Measurements from ENCODE around the gene TTC39A. TPM values are rescaled to one million over a fixed set of nuclear protein-coding genes. Genes with fewer than 3 reads are reported as not detected.

TTC39A gene
- polyA plus RNA-seq, 3 donors from 2014 or later = not detected

DNA sequence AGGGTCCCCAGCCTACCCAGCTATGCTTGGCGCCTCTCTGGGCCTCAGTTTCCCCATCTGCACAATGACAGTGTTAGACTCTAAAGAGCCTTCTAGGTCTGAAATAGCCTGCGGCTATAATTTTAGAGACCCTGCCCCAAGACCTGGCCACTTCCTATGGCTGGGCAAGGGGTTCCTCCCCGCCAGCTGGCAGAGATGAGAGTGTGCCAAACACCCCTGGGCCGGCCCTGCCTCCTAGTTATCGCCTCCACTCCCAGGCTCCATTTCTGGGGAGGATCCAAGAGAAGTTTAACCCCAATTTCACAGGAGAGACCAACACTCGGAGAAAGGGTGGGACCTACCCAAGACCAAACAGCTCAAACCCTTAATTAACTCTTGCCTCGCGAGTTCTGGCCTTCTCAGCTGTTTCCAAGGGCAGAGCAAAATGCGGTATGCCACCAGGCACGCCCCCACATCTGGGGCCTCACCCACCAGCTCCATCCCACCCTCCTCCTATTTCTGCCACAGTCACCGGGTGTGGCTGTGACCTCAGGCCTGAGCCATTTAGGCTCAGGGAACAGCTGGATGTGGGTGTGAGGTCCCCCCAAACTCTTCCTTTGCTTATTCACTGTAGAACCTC is 35.7 kb downstream of the TTC39A start:
- Mint-ChIP-seq H3K4me1 (peaks cover 23 to 28% of the 10 kb centered on the region in 2 donors), H3K9me3 (no peaks in the 10 kb centered on the region), H3K27ac (peak overlapping the region in 1 of 6 donors; percentile 37), H3K4me3 (no peak overlapping the region), H3K36me3 (no peaks in the 10 kb centered on the region), H3K27me3 (ENCODE audit: low read depth in 3 of 3) (peaks cover 0 to 4% (median 2%) of the 10 kb centered on the region in 3 donors)
- no peak for DNase-seq

DNA sequence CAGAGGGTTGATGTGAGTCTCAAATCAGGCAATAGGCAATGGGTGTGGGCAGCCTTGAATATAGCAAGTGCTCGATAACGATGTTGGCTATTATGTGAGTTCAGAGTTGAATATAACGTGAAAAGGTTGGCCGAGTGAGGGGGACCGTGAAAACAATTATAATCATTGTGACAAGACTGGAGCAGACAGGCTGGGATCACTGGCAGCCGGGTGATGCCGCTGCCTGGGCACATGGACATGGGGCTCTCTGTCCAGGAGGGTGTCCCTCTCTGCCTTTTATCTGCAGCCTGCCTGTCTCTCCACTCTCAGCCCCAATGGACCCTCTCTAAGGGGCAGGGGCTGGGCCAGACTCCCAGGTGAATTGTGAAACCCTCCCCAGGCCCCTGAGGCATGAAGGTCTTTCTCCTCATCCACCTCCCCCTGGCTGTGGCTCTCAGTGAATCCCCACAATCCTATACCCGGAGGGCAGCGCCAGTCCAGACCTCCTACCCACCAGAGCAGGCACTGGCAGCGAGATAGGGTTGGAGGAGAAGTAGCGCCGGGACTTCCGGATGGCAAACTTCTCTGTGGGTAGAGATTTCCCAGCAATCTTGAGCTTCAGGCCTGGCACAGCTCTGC is 36.4 kb downstream of the TTC39A start:
- H3K36me3 Mint-ChIP-seq = no peaks in the 10 kb centered on the region
- H3K27ac Mint-ChIP-seq = peak overlapping the region in 1 of 6 donors; percentile 17
- peaks cover 0 to 4% (median 2%) of the 10 kb centered on the region in 3 donors for H3K27me3 Mint-ChIP-seq (ENCODE audit: low read depth in 3 of 3)
- no peaks in the 10 kb centered on the region for H3K9me3 Mint-ChIP-seq
- H3K4me1 Mint-ChIP-seq = peaks cover 23 to 28% of the 10 kb centered on the region in 2 donors
- H3K4me3 Mint-ChIP-seq = peak overlapping the region in 1 of 5 donors; percentile 42
- no peak for DNase-seq

DNA sequence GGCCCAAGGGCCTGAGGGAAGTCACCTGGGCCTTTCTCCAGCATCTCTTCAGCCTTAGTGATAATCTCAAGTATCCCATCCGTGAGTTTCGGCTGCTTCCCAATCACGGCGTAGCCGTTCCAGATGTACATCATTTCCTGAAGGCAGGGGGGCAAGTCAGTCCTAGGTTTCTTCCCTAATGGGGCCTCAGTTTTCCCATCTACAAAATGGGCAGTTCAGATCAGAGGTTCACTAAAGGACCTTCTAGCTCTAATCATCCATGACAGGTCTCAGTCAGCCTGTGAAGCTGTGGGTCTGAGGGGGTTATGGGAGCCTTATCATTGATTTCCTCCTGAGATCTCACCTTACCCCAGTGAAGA is 39.9 kb downstream of the TTC39A start:
- H3K4me3 Mint-ChIP-seq = no peak overlapping the region
- peaks cover 0 to 8% (median 3%) of the 10 kb centered on the region in 3 donors for H3K36me3 Mint-ChIP-seq
- H3K27me3 Mint-ChIP-seq (ENCODE audit: low read depth in 3 of 3) = peaks cover 0 to 2% (median 0%) of the 10 kb centered on the region in 3 donors
- peaks cover 9 to 10% of the 10 kb centered on the region in 2 donors for H3K4me1 Mint-ChIP-seq
- no peak for DNase-seq
- H3K9me3 Mint-ChIP-seq = no peaks in the 10 kb centered on the region
- no peak overlapping the region for H3K27ac Mint-ChIP-seq

DNA sequence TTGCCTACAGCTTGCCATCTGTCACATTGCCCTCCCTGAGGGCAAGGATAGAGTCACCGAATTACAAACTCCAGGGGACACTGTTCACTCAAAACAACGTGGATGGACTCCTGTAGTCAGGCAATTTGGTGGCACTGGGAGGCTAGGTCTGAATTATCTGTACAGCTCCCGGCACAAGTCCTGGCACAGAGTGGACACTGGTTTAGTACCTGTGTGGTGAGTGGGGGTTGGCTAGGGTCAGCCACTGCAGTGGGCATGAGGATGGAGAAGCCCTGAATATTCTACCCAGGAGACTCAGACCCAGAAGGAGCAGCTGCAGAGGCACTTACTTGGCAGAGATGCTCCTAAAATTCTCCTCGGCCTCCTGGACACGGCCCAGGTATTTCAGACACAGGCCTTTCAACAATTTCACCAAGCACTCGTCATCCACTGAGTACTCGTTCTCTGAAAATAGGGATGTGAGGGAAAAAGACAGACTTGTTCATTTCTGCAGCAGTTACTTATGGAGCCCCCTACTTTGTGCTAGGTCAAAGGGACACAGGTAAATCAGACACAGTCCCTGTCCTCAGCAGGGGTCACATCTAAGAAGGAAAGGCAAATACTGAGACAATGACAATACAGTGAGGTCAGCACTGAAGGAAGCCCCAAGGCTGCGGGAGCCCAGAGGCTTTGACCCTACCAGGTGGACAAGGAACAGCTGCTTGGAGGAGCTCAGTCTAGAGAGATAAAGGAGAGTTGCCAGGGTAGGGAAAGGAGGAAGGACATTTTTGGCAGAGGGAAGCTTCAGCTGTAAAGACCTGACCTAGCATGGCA is 40.5 kb downstream of the TTC39A start:
- Mint-ChIP-seq H3K36me3 (peaks cover 0 to 8% (median 3%) of the 10 kb centered on the region in 3 donors), H3K27me3 (ENCODE audit: low read depth in 3 of 3) (peaks cover 0 to 2% (median 1%) of the 10 kb centered on the region in 3 donors), H3K4me3 (no peak overlapping the region), H3K27ac (no peak overlapping the region), H3K9me3 (no peaks in the 10 kb centered on the region), H3K4me1 (peaks cover 3 to 4% of the 10 kb centered on the region in 2 donors)
- no peak for DNase-seq

DNA sequence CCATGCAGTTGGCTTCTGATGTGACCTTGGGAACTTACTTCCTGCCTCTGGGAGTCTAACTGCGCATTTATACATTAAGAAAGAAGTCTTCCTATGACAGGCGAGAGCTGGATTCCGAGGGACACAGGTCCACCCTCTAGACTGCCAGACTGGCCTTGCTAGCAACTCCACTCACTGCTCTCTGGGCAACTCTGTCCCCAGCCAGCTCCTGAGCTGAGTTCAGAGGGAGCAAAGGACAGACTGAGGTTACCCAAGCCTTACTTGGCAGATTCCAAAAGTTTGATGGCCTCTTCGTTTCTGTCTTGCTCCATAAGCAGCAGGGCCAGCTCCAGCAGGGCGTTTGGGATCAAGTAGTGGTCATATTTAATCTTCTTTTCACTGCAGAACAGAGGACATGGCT is 41.8 kb downstream of the TTC39A start:
- Mint-ChIP-seq H3K27me3 (ENCODE audit: low read depth in 3 of 3) (peaks cover 0 to 2% (median 1%) of the 10 kb centered on the region in 3 donors), H3K27ac (no peak overlapping the region), H3K4me1 (no peaks in the 10 kb centered on the region), H3K4me3 (no peak overlapping the region), H3K9me3 (no peaks in the 10 kb centered on the region), H3K36me3 (peaks cover 0 to 8% (median 3%) of the 10 kb centered on the region in 3 donors)
- no peak for DNase-seq

DNA sequence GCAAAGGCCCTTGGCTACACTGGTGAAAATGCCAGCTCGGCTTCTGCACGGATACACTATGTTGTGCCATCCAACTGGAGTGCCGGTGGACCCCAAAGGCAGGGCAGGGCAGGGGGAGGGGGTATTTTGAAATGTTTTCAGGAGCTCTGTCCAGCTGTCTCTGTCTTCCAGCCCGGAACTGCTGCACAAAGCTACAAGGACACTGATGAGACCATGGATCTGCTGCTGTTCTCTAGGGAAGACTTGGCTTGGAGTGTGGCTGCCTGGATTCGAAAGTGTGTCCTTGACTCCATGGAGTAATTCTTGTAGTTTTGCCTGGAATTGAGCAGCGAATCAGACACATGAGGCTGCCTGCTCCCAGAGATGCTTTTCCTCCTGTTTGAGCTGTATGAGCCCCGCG is 42.4 kb downstream of the TTC39A start:
- Mint-ChIP-seq H3K27ac (no peak overlapping the region), H3K4me1 (no peaks in the 10 kb centered on the region), H3K27me3 (ENCODE audit: low read depth in 3 of 3) (peaks cover 0 to 2% (median 1%) of the 10 kb centered on the region in 3 donors)

DNA sequence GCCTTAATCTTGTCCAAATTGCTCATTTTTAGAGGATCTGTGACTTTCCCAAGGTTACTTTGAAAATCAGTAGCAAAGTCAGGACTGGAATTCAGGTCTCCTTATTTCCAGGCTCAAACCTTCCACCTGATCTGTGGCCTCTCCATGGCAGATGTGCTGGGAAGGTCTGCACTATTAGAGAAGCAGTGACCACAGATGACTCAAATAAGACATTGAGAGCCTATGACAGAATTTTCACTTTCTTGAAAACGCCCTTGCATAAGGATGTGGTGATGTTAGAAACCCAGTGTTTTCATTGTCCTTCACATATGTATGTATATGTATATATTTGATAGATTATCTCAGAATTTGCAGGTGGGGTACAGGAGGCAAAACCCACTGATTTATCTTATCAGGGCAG is 45.3 kb downstream of the TTC39A start:
- H3K27ac Mint-ChIP-seq = no peak overlapping the region
- no peak for DNase-seq
- H3K9me3 Mint-ChIP-seq = no peaks in the 10 kb centered on the region
- H3K27me3 Mint-ChIP-seq (ENCODE audit: low read depth in 3 of 3) = peaks cover 0 to 1% (median 0%) of the 10 kb centered on the region in 3 donors
- peaks cover 0 to 8% (median 7%) of the 10 kb centered on the region in 3 donors for H3K36me3 Mint-ChIP-seq
- no peaks in the 10 kb centered on the region for H3K4me1 Mint-ChIP-seq
- H3K4me3 Mint-ChIP-seq = no peak overlapping the region

More for the DNA sequence above, 42.4 kb downstream of the TTC39A start:
- no peak overlapping the region for H3K4me3 Mint-ChIP-seq
- H3K36me3 Mint-ChIP-seq = peaks cover 0 to 8% (median 3%) of the 10 kb centered on the region in 3 donors
- DNase-seq = no peak
- H3K9me3 Mint-ChIP-seq = no peaks in the 10 kb centered on the region

DNA sequence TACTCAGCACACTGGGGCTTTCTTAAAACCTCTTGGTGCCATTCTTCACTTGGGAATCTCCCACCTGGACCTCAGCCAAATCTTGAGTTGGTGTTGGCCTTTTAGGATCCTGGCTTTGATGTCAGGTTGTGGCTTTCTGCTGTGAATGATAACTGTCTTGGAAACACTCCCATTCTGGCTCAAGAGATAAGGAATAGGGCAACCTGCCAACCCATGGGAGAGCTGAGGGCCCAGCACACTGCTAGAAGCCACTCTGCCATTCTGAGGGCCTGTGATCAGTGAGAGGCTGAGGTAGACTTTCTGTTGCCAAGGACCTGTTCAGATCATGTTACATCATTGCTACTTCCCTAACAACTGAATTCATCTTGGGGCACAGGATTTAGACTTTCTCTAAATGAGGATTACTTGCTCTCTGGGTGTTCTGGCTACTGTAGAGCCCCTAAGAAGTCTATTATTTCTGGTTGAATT is 45.8 kb downstream of the TTC39A start:
- Mint-ChIP-seq H3K27me3 (ENCODE audit: low read depth in 3 of 3) (peaks cover 0 to 1% (median 0%) of the 10 kb centered on the region in 3 donors), H3K9me3 (no peaks in the 10 kb centered on the region), H3K36me3 (peaks cover 0 to 8% (median 7%) of the 10 kb centered on the region in 3 donors), H3K4me1 (no peaks in the 10 kb centered on the region), H3K4me3 (no peak overlapping the region), H3K27ac (no peak overlapping the region)
- no peak for DNase-seq

DNA sequence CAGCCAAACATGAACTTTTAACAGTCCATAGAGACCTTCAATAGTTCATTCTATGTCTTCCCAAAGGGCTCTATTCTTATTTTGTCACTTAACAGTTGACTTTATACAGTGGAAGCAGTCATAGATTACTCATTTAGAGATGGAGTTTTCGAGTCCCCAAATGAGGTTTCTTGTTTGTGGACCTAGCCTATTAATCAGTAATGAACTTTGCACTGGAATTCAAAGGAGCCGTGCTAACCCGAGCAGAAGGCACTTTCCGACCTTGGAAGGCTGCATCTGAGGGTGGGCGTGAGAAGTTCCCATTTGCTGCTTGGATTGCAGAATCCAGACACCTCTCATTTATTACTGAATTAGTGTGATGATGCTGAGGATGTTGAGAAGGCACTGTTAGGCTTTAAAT is 46.4 kb downstream of the TTC39A start:
- DNase-seq = no peak
- H3K27me3 Mint-ChIP-seq (ENCODE audit: low read depth in 3 of 3) = peaks cover 0 to 1% (median 0%) of the 10 kb centered on the region in 3 donors
- H3K4me1 Mint-ChIP-seq = no peaks in the 10 kb centered on the region
- no peak overlapping the region for H3K4me3 Mint-ChIP-seq
- H3K9me3 Mint-ChIP-seq = no peaks in the 10 kb centered on the region
- H3K27ac Mint-ChIP-seq = no peak overlapping the region
- peaks cover 0 to 8% (median 7%) of the 10 kb centered on the region in 3 donors for H3K36me3 Mint-ChIP-seq

DNA sequence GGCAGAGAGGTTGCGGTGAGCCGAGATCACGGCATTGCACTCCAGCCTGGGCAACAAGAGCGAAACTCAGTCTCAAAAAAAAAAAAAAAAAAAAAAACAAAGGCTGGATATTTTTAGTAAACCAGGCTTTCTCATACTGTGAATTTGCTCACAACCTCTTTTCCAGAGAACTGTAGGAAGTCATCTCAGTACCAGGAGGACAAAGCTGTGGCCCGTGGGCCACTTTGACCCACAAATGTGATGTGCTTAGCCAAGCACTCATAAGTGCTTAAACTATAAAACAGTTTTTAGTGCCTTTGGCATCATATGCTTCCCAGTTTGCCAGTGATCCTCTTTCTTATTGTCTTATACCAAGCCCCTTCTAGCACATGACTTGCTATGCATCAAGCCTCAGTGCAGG is 47.8 kb downstream of the TTC39A start:
- no peaks in the 10 kb centered on the region for H3K4me1 Mint-ChIP-seq
- no peak overlapping the region for H3K4me3 Mint-ChIP-seq
- H3K27me3 Mint-ChIP-seq (ENCODE audit: low read depth in 3 of 3) = peaks cover 0 to 1% (median 0%) of the 10 kb centered on the region in 3 donors
- peaks cover 0 to 8% (median 4%) of the 10 kb centered on the region in 3 donors for H3K36me3 Mint-ChIP-seq
- H3K9me3 Mint-ChIP-seq = no peaks in the 10 kb centered on the region
- H3K27ac Mint-ChIP-seq = no peak overlapping the region
- no peak for DNase-seq

DNA sequence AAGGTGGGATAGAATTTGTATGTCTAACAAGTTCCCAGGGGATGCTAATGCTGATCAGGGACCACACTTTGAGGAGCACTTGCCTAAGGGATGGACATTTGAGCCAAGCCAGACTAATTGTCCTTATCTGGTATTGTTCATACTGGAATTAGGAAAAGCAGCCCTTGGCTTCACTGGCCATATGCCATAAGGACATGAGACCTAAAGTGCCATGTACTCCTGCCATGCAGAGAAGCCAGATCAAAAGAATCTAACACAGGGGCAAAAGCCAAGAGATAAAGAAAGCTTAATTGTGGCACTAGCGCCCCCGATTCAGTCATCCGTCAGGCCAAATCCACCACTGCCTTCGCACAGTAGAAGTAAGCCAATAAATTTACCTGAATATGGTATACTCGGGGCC is 48.6 kb downstream of the TTC39A start:
- H3K27me3 Mint-ChIP-seq (ENCODE audit: low read depth in 3 of 3) = peaks cover 0 to 1% (median 0%) of the 10 kb centered on the region in 3 donors
- no peak for DNase-seq
- no peak overlapping the region for H3K4me3 Mint-ChIP-seq
- H3K36me3 Mint-ChIP-seq = peaks cover 0 to 4% (median under 1%) of the 10 kb centered on the region in 3 donors
- no peak overlapping the region for H3K27ac Mint-ChIP-seq
- H3K9me3 Mint-ChIP-seq = no peaks in the 10 kb centered on the region
- no peaks in the 10 kb centered on the region for H3K4me1 Mint-ChIP-seq

DNA sequence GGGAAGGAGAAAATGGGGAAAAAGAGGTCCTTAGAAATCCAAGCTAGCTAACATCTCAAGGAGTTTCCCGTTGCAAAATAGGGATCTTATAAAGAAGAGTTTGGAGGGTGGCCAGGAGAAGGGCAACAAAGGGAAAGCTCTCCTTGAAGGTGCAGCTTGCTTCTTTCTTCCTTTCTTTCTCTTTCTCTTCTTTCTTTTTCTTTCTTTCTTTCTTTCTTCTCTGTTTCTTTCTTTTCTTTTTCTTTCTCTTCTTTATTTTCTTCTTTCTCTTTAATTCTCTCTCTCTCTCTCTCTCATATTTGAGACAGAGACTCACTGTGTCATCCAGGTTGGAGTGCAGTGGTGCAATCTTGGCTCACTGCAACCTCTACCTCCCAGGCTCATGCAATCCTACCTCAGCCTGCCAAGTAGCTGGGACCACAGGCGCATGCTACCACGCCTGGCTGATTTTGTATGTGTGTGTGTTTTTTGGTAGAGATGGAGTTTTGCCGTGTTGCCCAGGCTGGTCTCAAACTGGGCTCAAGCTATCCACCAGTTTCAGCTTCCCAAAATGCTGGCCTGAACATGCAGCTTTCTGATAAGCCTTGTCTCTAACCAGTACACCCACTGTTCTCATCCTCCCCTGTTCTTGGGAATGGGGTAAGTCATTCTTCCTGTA is 49.9 kb downstream of the TTC39A start:
- Mint-ChIP-seq H3K4me3 (no peak overlapping the region), H3K4me1 (no peaks in the 10 kb centered on the region), H3K9me3 (no peaks in the 10 kb centered on the region), H3K36me3 (peaks cover 0 to 4% (median 0%) of the 10 kb centered on the region in 3 donors), H3K27me3 (ENCODE audit: low read depth in 3 of 3) (peaks cover 0 to 1% (median 0%) of the 10 kb centered on the region in 3 donors), H3K27ac (peak overlapping the region in 1 of 6 donors; percentile 12)
- DNase-seq = no peak

DNA sequence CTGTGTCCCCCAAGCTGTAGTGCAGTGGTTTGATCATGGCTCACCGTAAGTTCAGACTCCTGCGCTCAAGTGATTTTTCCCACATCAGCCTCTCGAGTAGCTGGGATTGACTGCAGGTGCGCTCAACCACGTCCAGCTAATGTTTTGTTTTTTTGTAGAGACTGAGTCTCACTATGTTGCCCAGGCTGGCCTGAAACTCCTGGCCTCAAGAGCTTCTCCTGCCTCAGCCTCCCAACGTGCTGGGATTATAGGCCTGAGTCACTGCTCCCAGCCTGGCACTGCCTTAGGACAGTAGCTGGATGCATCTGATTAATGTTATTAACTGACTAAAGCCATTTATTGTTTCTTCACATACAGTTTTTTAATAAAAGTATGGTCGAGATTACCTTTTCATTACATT is 54.1 kb downstream of the TTC39A start:
- no peaks in the 10 kb centered on the region for H3K9me3 Mint-ChIP-seq
- H3K4me3 Mint-ChIP-seq = no peak overlapping the region
- H3K27me3 Mint-ChIP-seq (ENCODE audit: low read depth in 3 of 3) = no peaks in the 10 kb centered on the region
- peaks cover 0 to 6% of the 10 kb centered on the region in 2 donors for H3K4me1 Mint-ChIP-seq
- H3K36me3 Mint-ChIP-seq = peaks cover 4 to 18% (median 7%) of the 10 kb centered on the region in 3 donors
- no peak for DNase-seq
- H3K27ac Mint-ChIP-seq = no peak overlapping the region

Data from immature natural killer cell (primary cell).